ENCODE measurements around the gene TRAPPC3.

Gene TRAPPC3

GRCh38 chr1:36126797-36127500 is 22.3 kb downstream of the TRAPPC3 start:
- DNase-seq (ENCODE audit: low read depth in 2 of 2, low spot score in 1 of 2), result no peak

DNA sequence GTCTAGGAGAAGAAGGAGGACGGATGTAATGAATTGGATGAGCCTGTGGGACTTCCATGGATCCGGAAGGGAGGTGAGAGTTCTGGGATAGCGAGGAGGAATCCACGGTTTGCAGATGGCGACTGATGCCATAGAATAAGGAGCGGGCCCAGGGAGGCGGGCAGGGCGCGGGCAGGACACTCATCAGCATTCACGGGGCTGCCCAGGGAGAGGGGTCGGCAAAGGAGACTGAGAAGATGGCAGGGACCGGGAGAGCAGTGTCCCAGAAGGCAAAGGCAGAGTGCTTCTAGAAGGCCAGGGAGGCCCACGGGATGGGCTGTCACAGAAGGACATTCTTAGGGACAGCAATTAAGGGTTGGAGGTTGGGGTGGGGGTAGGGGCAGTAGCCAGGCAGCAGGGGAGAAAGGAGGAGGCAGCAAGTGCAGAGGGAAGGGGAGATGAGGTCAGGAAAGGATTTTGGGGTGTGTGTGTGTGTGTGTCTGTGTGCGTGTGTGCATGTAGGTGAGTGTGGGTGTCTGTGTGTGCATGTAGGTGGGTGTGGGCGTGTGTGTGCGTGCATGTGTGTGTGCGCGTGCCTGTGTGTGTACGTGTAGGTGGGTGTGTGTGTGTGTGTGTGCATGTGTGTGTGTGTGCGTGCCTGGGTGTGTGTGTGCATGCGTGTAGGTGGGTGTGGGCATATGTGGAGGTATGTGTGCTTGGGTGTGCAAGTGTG is 23.1 kb downstream of the TRAPPC3 start:
- no peak for DNase-seq (ENCODE audit: low read depth in 2 of 2, low spot score in 1 of 2)

GRCh38 chr1:36125129-36125991 is 23.9 kb downstream of the TRAPPC3 start, which contains the start of gene COL8A2:
TSS of gene COL8A2 (minus strand) at chr1:36125222. CDS start at chr1:36100242, 24,980 bp downstream.
- no peak for DNase-seq (ENCODE audit: low read depth in 2 of 2, low spot score in 1 of 2)

DNA sequence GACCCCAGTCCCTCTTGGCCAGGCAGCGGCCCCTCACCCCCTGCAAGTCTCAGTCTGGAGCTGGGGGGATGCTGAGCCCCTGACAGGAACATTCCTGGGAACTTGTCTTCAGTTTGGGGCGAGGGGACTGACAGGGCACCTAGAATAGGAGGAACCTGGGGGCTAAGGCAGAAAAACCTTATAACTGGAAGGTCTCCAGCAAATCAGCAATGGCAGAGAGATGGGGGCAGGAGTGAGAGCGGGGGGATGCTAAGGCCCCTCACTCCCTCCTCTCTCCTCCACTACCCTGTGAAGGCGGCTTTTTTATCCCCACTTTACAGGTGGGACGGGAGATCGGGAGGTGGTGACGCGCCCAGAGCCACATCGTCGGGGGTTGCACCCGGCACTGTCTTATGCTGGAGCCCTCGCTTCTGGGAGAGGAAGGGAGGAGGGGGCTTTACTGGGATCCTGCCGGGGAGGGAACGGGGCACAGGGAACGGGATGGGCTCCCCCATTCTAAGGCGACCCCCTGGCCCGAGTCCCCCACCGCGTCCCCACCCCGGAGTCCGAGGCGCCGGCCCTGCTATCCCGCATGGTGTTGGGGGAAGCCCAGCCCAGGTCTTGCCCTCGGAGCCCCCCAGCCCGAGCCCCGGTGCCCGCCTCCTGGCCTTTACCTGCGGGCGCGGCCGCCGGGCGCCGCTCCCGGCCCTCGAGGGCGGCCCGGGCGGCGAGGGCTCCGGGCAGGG is 24.7 kb downstream of the TRAPPC3 start:
- no peak for DNase-seq (ENCODE audit: low read depth in 2 of 2, low spot score in 1 of 2)

- DNase-seq (ENCODE audit: low read depth in 2 of 2, low spot score in 1 of 2), result no peak
These were observed 25.9 kb downstream of the TRAPPC3 start for GRCh38 chr1:36123356-36123755.

DNA sequence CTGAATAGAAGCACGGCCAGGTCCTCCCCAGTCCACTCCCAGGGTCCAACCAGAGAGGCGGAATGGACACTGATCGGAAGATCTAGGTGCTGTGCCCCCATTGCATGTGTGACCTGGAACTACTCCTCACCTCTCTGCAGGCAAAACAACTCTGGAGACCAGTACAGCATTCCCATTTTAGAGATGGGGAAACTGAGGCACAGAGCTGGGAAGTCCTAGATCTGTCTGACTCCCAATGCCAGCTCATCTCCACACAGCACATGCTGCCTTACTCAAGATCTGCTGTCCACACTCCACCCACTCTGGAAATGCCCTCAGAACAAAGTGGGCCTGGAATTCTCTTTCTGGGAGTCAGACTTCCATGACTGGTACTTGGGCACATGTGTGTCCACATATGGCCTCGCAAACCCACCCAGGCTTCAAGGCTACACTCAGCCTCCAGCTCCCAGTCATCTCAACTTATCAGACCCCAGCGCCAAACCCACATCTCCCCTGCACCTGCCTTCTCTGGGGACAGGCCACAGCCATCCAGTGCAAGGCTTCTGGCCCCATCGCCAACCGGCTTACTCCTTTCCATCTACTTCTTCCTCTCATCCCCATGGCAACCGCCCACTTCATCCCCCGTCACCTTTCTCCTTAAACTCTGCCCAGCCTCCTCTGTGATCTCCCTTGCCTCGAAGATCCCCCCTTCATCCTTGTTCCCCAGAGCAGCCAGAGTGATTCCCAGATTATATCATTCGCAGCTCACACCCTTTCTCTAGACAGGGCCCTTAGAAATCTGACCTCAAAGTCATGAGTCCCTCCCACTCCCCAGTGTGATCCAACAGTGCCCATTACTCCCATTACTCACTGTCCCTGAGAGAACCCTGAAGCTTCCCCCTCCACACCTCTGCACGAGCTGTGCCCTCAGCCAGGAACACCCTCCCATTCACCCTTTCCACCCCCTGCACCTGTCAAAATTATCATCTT is 26.9 kb downstream of the TRAPPC3 start:
- DNase-seq (ENCODE audit: low read depth in 2 of 2, low spot score in 1 of 2), result no peak

GRCh38 chr1:36119456-36119855 is 29.8 kb downstream of the TRAPPC3 start:
- DNase-seq (ENCODE audit: low read depth in 2 of 2, low spot score in 1 of 2), result no peak

DNA sequence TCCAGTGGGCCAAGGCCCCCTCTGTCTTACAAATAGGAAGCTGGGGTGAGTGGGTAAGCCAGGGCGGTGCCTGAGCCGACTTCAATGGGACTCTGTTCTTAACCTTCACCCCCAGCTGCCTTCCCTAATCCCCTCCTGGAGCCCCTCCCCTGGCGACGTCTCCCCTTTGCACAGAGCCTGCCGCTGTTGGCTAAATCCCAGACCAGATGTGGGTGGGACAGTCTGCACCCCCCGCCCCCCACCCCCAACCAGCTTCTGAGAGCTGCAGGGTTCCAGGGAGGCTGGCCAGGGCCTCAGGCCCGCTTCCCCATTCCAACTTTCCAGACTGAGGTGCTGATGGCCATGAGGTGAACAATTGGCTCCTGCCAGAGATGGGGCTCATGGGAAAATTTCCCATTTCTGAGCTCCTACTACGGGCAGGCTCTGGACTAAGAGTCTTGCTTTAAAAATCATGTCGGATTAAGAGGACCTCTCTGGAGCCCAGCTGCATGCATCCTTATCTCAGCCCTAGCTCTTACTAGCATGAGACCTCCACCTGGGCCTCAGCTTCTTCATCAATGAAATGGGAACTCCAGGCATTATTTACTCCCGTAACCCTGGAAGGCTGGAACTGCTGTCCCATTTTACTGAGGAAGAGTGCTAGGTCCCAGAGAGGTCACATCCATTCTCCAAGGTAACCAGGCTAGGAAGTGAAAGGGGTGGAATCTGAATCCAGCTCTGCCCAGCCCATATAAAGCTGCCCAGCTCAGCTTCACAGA is 30.7 kb downstream of the TRAPPC3 start:
- no peak for DNase-seq (ENCODE audit: low read depth in 2 of 2, low spot score in 1 of 2)

GRCh38 chr1:36116901-36117300 is 32.4 kb downstream of the TRAPPC3 start:
- no peak for DNase-seq (ENCODE audit: low read depth in 2 of 2, low spot score in 1 of 2)

GRCh38 chr1:36115931-36116330 is 33.4 kb downstream of the TRAPPC3 start:
- DNase-seq (ENCODE audit: low read depth in 2 of 2, low spot score in 1 of 2), result no peak

DNA sequence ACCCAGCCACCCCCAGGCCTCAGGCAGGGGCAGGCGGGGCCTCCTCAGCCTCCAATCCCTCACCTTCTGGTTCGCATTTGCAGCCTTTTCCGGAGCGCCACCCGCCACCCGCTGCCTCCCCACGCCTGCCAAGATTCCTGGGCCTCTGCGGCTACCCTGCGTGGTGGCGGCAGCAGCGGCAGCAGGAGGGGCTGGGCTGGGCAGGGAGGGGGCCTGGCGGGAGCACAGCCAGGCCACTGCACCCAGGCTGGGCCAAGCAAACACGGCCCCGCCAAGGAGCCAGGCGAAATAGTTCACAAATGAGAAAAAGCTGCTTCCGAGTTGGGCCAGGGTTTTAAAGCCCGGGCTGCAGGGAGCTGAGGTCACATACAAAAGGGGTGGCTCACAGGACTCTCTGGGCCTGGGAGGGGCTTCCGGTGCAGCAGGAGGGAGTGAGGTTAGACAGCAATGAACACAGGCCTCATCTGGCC is 34.1 kb downstream of the TRAPPC3 start:
- DNase-seq (ENCODE audit: low read depth in 2 of 2, low spot score in 1 of 2), result no peak

DNA sequence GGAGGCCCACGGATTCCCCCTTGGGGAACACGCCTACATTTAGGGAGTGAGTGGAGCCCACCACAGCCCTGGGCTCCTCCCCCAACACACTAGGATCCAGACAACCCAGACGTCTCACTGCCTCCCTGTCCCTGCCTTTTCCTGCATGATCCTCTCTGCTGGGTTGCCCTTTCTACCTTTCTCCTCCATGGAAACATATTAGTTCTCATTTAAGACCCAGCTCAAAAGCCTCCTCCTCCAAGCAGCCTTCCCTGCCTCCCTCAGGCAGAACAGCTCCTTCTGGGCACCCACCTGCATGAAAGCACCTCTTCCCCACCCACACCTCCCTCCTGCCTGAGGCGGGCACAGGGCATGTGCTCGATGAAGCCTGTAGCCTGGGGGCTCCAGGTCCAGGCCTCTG is 34.9 kb downstream of the TRAPPC3 start:
- no peak for DNase-seq (ENCODE audit: low read depth in 2 of 2, low spot score in 1 of 2)

DNA sequence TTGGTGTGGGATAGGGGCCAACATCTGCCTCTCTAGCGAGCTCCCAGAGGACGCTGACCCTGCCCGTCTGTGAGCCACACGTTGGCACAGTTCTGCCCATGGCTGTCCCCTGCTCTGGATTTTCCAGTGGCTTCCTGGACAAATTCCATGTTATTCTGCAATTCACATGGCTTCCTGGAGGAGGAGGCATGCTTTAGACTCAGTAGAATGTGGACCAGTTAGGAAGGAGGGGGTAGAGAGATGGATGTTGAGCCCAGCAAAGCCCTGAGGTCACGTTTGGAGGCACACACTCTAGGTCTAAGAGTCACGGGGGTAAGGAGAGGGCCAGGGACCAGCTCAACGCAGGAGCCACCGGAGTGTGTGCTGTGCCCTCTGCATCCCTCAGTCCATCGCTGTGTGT is 36.5 kb downstream of the TRAPPC3 start:
- DNase-seq (ENCODE audit: low read depth in 2 of 2, low spot score in 1 of 2), result no peak

DNA sequence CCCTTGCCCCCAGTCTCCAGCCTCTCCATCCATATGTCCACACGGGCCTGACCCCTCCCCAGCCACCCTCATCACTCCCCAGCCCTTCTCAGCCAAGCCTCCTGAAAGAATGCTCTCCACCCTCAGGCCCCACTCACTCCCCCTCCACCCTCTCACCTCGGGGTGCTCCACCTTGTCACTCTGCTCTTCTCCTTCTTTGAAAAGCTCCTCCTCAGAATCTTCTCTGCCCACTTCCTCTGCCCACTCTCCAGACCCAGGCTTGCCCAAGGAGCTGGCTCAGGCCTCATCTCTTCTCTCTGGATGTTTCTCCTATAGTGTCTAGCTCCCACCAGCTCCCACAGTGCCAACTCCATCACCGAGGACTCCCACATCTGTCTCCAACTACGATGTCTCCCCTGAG is 38.1 kb downstream of the TRAPPC3 start:
- no peak for DNase-seq (ENCODE audit: low read depth in 2 of 2, low spot score in 1 of 2)

DNA sequence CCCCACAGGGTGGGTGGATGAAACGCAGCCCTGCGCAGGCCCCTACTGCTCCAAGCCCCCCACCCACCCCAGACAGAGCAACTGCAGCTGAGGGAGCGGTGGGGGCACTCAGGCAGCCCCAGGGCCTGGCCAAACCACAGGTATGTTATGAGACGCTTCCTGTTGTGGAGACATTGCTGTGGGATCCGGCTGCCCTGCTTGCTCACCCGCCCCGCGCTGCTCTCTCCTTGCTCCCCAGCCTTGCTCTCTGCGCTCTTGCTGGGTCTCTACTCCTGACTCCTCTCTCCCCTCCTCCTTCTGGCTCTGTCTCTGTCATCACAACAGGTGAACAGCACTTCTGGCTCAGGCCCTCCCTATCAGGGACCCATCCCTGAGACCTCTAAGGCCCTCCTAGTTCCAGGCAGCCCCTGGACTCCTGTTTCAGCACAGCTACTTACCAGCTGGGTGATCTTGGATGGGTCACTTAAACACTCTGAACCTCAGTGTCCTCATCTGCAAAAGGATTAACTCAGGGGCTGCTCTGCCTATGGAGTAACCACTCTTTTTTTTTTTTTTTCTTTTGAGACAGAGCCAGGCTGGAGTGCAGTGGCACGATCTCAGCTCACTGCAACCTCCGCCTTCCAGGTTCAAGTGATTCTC is 40.1 kb downstream of the TRAPPC3 start:
- no peak for DNase-seq (ENCODE audit: low read depth in 2 of 2, low spot score in 1 of 2)

- DNase-seq (ENCODE audit: low read depth in 2 of 2, low spot score in 1 of 2), result no peak
These were observed 41.0 kb downstream of the TRAPPC3 start for GRCh38 chr1:36108314-36108713.

DNA sequence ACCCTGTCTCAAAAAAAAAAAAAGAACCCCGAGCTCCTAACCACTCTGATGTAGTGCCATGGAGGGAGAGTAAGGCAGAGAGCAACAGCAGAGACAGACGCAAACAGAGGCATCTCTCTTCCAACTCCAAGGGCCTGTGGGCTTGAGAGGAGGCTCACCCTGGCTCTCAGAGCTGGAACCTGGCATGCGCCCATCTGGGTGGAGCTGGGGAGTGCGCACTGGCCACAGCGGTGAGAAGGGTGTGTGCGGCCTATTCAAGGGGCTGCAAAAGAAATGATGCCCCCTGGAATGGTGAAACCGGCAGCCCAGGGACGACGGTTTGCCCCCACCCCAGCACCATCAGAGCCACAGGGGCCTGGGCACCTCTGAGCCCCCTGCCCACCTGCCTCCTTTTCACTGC is 41.9 kb downstream of the TRAPPC3 start:
- no peak for DNase-seq (ENCODE audit: low read depth in 2 of 2, low spot score in 1 of 2)

GRCh38 chr1:36106269-36106668 is 43.0 kb downstream of the TRAPPC3 start:
- DNase-seq (ENCODE audit: low read depth in 2 of 2, low spot score in 1 of 2), result no peak

DNA sequence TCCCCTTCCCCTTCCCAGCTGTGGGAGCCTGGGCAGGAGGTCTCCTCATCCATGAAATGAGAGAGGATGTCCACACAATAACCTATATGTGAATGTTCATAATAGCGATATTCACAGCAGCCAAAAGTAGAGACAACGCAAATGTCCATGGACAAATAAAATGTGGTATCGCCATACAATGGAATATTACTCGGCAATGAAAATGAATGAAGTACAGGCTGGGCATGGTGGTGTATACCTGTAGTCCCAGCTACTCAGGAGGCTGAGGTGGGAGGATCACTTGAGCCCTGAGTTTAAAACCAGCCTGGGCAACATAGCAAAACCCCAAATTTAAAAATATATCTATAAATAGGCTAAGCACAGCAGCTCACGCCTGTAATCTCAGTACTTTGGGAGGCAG is 47.7 kb downstream of the TRAPPC3 start:
- no peak for DNase-seq (ENCODE audit: low read depth in 2 of 2, low spot score in 1 of 2)

All from stimulated activated CD8-positive, alpha-beta memory T cell treated with anti-CD3 and anti-CD28 coated beads, Interleukin-4, amount 100 ng/mL, for 4 hours (primary cell).